GM10248 (cell line): Measurements from ENCODE around the gene POLR2H.

Source experiments
- CTCF ChIA-PET: fragments of 300-600 bp; sonication (Branson Sonifier 250); formaldehyde crosslinking; extraction: SDS; loops from one replicate; lab custom pipeline; 2021; ENCODE audit warnings: antibody characterized with exemption; lab: Yijun Ruan, JAX
- POLR2A ChIA-PET: fragments of 350-650 bp; sonication (Branson Sonifier 250); formaldehyde crosslinking; extraction: SDS; loops from one replicate; lab custom pipeline; 2020; ENCODE audit warnings: antibody characterized with exemption; lab: Yijun Ruan, JAX
- DNase-seq: peaks from one replicate; pipeline ENCODE4 v3.0.0; 2012; ENCODE audit errors: extremely low spot score
- TF ChIP-seq, protein P1 (sequence below): IDR thresholded peaks from 2 replicates; pipeline ENCODE4 v1.5.1; 2012; ENCODE audit warnings: mild to moderate bottlenecking, low read depth; ENCODE audit errors: extremely low read depth, missing control alignments, control extremely low read depth

Gene POLR2H

GRCh38 chr3:184377882-184378445, 16.5 kb downstream of the POLR2H start, which contains the start of gene THPO:
Gene THPO, minus strand, starts transcription at chr3:184378207. Its CDS starts 1,948 bp downstream, at chr3:184376259.
- TF ChIP-seq, protein P1, sequence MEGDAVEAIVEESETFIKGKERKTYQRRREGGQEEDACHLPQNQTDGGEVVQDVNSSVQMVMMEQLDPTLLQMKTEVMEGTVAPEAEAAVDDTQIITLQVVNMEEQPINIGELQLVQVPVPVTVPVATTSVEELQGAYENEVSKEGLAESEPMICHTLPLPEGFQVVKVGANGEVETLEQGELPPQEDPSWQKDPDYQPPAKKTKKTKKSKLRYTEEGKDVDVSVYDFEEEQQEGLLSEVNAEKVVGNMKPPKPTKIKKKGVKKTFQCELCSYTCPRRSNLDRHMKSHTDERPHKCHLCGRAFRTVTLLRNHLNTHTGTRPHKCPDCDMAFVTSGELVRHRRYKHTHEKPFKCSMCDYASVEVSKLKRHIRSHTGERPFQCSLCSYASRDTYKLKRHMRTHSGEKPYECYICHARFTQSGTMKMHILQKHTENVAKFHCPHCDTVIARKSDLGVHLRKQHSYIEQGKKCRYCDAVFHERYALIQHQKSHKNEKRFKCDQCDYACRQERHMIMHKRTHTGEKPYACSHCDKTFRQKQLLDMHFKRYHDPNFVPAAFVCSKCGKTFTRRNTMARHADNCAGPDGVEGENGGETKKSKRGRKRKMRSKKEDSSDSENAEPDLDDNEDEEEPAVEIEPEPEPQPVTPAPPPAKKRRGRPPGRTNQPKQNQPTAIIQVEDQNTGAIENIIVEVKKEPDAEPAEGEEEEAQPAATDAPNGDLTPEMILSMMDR, result no peak
- POLR2A ChIA-PET, result no interaction called here
- DNase-seq, result no peak
- CTCF ChIA-PET, result interaction anchor here (1.3 to 1.7 kb wide), 2 partner anchors 150 to 163 kb away, joined by 3 read pairs; no protein-coding TSS in a partner anchor

- ChIA-PET CTCF (interaction anchor here (1.3 kb wide), 1 partner anchor 162 kb away, joined by 3 read pairs; no protein-coding TSS in a partner anchor), POLR2A (no interaction called here)
- DNase-seq, result no peak
- TF ChIP-seq, protein P1, result no peak
Observed at GRCh38 chr3:184378651-184379357, 17.3 kb downstream of the POLR2H start.

- ChIA-PET POLR2A (no interaction called here), CTCF (interaction anchor here (6.8 kb wide), 1 partner anchor 8 kb away, joined by 34 read pairs; no protein-coding TSS in a partner anchor)
- TF ChIP-seq, protein P1, result no peak
Observed at GRCh38 chr3:184379358-184380184, 18.1 kb downstream of the POLR2H start, which contains the start of gene CHRD. Gene CHRD, plus strand, starts transcription at chr3:184380054. Its CDS starts 265 bp downstream, at chr3:184380319.

DNA sequence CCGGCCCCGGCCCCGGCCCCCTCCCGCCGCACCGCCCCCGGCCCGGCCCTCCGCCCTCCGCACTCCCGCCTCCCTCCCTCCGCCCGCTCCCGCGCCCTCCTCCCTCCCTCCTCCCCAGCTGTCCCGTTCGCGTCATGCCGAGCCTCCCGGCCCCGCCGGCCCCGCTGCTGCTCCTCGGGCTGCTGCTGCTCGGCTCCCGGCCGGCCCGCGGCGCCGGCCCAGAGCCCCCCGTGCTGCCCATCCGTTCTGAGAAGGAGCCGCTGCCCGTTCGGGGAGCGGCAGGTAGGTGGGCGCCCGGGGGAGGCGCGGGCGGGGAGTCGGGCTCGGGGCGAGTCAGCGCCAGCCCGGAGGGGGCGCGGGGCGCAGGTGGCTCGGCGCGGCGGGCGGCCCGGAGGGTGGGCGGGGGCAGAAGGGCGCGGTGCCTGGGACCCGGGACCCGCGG, 18.7 kb downstream of the POLR2H start:
- ChIA-PET CTCF (interaction anchor here (6.8 kb wide), 1 partner anchor 8 kb away, joined by 34 read pairs; no protein-coding TSS in a partner anchor), POLR2A (no interaction called here)
- TF ChIP-seq, protein P1, result no peak
- peak; percentile 42 for DNase-seq

More at GRCh38 chr3:184379358-184380184, 18.1 kb downstream of the POLR2H start, which contains the start of gene CHRD:
- DNase-seq, result no peak

DNA sequence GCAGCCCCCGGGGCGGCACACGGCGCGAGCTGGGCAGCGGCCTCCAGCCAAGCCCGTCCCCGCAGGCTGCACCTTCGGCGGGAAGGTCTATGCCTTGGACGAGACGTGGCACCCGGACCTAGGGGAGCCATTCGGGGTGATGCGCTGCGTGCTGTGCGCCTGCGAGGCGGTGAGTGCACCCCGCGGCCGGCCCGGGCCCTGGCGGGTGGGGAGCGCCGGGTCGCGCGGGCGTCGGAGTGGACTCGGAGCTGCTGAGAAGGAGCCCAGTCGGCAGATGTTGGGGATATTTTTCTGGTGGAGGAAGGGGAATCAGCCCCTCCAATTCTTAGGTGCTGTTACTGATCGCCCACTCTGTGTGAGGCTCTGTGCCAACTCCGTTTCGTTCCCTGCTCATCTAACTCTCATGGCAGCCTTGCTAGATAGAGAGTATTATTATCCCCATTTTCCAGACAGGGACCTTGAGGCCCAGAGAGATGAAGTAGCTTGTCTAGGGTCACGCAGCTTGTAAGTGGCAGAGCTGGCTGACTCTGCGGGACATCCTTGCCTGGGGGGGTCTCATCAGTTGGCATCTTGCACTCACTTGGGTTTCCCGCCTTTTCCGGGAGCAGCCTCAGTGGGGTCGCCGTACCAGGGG, 19.2 kb downstream of the POLR2H start:
- CTCF ChIA-PET, result interaction anchor here (1.7 to 6.8 kb wide), 2 partner anchors 9 to 12 kb away, joined by 5 to 34 read pairs; no protein-coding TSS in a partner anchor
- POLR2A ChIA-PET, result no interaction called here
- no peak for DNase-seq
- TF ChIP-seq, protein P1, result no peak
